HG02610 (cell line): ENCODE data around the gene PRR23E.

Source experiments
- ATAC-seq: cut with Tn5 transposase; IDR thresholded peaks from one replicate; pipeline ENCODE4 v1.9.1; 2021; ENCODE audit warnings: mild to moderate bottlenecking, moderate library complexity; ENCODE audit not compliant: unreplicated experiment

Gene PRR23E

GRCh38 chr3:127207727-127208482, 15.0 kb downstream of the PRR23E start:
- ATAC-seq = no peak

GRCh38 chr3:127208483-127209100, 15.7 kb downstream of the PRR23E start:
- ATAC-seq = no peak

GRCh38 chr3:127209155-127209839, 16.4 kb downstream of the PRR23E start:
- no peak for ATAC-seq

GRCh38 chr3:127209840-127210653, 17.1 kb downstream of the PRR23E start:
- no peak for ATAC-seq

- ATAC-seq = no peak
These were observed 17.7 kb downstream of the PRR23E start for GRCh38 chr3:127210654-127210943.

DNA sequence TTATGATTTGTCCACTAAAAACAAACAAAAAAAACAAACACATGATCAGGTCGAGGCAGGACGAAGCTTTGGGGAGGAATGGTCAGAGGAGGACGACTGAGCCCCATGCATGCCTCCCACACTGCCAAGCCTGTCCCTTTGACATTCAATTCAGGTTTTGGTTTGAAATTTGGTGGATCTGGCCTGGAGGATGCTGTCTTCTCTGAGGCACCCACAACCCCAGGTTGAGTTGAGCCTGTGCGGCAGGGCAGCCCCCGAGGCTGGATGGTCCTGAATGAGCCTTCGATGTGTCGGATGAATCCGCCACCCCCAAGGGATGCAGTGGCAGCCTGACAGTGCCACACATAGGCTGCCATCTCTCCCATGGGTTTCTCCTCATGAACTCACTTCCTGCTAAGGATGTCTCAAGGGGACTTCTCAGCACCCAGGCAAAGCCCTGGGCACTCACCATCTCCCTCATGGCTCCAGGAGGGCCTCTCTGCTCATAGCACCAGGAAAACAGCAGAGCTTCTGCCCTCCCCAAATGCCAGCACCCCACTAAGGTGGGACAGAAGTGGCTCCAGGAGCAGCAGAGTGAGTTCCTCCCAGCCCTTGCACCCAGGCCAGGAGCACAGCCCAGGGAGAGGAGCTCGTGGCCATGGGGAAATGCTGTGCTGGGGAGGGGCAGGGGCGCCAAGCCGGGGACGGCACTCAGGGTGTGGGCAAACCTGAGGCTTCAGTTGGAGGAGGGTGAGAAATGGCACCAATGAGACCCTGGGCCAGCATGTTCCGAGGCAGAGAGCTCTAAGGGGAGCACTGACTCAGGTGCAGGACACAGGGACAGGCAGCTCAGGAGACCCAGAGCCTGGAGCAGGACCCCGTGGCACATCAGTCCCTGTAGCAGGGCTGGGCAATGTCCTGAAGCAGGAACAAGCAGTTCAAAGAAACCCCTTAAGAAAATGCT, 18.5 kb downstream of the PRR23E start:
- ATAC-seq = no peak

DNA sequence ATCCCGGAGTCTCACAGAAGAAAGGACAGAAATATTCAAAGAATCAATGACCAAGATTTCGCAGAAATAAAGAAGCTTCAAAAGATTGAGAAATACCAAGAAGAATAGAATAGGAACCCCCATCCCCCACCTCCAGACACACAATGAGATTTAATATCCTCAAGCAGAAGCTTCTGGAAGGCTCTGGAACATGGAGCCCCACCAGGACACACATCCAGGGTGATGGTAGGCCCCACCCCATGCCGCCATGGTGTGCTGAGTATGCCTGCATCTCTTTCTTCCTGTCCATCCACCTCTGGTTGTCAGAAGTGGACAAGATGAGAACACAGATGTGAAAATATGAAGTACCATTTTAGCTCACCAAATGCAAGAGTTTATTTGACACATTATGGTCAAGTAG, 19.3 kb downstream of the PRR23E start:
- ATAC-seq = no peak

DNA sequence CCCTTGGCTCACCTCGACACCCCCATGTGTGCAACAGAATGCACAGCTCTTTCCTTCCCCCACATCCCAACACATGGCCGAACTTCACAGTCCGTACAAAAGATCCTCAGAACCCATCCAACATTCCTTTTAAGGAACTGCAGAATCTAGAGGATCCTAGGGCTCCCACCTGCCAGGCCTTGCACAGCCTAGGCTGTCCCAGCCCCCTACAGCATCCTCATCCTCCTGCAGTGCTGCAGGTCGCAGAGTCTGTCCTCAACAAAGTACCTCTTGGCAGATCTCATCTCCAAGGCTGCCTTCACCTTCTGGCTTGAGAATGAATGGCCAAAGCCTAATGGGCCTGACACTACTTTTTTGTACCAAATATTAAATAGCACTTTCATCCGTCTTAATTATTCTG, 19.8 kb downstream of the PRR23E start:
- no peak for ATAC-seq

DNA sequence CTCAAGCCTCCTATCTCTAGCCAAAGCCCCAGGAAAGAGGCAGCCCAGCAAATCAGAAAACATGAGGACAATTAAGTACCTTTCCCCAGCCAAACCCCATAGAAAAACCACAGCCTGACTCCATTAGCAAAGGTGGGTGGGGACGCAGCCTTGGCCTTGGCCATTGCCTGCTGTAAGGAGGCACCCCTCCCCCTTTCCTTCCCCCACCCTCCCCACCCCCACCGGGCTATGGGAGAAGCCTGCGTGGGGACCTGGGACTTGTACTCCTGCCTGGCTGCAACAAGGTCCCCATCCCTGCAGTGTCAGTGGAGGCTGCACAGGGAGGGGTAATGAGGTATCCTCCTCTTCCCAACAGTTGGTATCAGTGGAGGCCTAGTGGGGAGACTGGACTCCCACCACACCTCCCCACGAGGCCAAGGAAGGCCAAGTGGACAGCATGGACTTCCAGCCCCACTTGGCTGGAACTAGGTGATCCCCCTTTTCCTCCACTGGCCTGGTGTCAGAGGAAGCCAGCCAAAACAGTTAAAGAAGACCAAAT, 20.5 kb downstream of the PRR23E start:
- no peak for ATAC-seq

DNA sequence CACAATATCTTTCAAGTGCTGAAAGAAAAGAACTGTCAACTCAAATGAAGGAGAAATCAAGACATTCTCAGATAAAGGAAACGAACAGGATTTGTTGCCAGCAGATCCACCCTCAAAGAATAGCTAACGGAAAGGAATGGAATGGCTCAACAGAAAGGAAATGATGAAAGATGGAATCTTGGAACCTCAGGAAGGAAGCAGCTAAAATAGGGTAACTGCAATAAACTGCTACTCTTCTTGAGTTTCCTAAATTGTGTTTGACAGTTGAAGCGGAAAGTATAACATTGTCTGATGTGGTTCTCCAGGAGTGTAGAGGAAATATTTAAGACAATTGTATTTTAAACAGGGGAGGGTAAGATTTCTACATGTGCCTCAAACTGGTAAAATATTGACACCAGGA, 22.0 kb downstream of the PRR23E start:
- ATAC-seq = no peak

DNA sequence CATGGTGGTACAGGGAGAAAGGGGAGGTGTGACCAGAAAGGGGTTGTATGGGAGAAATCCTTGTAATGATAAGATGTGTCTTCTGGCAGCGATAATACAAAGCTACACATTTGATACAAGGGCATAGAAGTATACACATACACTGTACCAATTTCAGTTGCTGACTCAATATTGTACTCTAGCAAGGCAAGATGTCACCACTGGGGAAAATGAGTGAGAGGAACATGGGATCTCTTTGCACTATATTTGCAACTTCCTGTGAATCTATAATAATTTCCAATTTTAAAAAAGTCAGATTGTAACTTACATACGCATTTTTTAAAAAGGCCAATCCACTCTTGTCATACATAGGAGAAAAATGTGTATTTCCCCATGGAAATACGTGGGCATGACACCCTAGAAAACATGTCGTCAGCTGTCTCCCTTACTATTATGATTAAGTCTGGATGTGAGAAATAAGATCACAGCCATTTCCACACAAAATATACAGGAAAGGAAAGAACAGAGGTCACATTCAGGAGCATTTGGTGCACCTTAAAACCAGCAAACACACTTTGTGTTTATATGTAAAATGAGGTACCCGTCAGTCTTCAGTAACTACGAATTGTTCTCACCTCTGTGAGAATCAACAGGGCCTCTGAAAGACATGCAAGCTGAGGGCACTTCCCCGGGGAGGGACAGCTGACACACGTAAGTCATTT, 22.9 kb downstream of the PRR23E start:
- no peak for ATAC-seq

DNA sequence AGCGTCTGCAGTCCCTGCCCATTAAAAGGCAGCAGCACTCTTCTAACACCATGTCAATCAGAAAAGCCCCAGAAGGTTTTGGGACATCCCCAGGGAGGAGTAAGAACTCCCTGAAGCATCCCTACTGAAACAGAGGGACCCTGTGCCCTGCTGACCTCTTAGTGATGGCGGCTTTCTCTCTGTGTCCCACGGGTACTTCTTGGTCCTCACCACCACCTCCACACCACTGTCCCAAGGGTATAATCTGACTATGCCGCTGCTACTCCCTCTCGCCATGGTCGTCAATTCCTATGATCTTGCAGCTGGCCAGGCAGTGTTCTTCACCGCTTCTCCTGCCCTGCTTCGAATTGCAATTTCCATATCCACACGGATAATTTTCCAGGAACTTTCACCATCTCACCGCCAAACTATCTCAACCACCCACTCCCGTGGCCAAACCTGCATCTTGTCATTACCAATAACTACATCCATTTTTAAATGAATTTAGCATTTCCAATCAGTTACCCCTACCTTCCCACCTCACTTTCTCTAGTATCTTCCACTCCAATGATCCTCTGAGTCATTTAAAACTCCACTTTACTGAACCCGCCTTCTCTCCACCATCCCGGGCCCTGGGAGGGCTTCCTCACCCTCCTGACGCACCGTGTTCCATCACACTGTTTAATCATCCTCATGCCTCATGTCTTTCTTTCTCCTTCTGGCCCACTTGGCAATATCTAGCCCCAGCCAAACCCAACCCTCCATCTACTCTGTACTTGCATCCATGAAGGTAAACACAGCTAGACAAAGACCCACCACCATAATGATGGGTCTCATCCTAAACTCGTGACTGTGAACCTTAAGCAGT, 23.7 kb downstream of the PRR23E start:
- ATAC-seq = peak; percentile 51

DNA sequence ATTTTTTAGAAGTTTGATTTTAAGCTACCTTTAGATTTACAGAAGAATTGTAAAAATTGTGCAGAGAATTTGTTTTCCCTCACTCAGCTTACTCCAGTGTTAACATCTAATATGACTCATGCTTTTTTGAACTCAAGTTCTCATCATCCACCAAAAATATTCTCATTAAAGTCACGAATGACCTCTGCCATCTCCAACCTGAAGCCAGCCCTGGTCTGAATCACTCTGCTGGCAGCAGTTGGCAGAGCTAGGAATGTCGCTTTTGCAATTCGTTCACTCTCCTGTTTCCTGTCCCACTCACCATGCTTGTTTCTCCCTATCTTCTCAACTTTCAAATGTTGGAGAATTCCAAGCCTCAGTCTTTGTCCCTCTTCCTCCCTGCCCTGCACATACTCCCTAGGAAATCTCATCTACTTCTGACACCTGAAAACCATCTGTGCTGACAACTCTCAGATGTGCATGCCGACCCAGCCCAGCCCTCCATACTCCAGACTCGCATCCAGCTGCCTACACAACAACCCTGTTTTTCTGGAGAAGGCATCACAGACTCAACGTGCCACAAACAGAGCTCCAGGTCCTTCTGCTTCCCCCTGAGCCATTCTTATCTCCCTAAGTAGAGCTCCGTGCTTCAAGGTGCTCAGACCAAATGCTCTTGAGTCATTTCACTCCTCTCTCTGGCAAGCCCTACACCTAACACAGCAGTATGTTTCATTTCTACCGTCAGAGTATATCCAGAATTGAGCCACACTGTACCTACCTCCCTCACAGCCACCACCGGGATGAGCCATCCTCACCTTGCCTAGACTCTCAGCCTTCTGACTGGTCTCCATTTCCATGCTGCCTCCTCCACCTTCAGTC, 24.9 kb downstream of the PRR23E start:
- peak; percentile 52 for ATAC-seq

GRCh38 chr3:127218454-127218922, 25.6 kb downstream of the PRR23E start:
- no peak for ATAC-seq

- no peak for ATAC-seq
These were observed 27.6 kb downstream of the PRR23E start for GRCh38 chr3:127220497-127220896.

GRCh38 chr3:127221037-127221436, 28.1 kb downstream of the PRR23E start:
- ATAC-seq = no peak

- ATAC-seq = no peak
These were observed 28.6 kb downstream of the PRR23E start for GRCh38 chr3:127221446-127222035.
